ENCODE data around the gene TPP2.

TPP2 gene

DNA sequence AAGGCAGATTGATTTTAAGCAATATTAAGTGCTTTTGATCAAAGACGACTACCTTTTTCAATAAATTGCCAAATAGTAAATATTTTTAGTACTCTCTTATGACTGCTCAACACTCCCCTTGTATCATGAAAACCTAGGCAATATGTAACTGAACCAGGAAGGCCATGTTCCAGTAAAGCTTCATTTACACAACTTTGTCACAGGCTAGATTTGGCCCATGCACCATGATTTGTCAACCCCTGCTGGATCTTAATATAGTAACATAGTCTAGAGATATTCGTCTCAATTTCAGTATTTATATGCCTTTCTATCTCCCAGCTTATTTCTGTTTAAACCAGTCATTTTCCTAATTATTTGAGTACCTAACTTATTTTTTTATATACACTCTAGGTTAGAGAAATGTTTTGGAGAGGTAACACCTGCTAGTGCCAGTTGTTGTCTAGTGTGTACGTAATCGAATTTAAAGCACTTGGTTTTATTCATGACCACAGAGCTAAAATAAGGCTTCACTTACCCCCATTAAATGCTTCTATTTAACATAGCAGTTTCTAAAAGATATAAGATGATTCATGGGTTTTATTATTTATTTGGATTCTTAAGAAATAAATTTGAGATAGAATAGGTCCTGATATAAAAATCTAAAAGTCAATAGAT lies 21.0 kb downstream of the TPP2 start:
- TF ChIP-seq, protein P1, sequence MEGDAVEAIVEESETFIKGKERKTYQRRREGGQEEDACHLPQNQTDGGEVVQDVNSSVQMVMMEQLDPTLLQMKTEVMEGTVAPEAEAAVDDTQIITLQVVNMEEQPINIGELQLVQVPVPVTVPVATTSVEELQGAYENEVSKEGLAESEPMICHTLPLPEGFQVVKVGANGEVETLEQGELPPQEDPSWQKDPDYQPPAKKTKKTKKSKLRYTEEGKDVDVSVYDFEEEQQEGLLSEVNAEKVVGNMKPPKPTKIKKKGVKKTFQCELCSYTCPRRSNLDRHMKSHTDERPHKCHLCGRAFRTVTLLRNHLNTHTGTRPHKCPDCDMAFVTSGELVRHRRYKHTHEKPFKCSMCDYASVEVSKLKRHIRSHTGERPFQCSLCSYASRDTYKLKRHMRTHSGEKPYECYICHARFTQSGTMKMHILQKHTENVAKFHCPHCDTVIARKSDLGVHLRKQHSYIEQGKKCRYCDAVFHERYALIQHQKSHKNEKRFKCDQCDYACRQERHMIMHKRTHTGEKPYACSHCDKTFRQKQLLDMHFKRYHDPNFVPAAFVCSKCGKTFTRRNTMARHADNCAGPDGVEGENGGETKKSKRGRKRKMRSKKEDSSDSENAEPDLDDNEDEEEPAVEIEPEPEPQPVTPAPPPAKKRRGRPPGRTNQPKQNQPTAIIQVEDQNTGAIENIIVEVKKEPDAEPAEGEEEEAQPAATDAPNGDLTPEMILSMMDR (IDR thresholded peaks at IDR 0.05) = no peak

DNA sequence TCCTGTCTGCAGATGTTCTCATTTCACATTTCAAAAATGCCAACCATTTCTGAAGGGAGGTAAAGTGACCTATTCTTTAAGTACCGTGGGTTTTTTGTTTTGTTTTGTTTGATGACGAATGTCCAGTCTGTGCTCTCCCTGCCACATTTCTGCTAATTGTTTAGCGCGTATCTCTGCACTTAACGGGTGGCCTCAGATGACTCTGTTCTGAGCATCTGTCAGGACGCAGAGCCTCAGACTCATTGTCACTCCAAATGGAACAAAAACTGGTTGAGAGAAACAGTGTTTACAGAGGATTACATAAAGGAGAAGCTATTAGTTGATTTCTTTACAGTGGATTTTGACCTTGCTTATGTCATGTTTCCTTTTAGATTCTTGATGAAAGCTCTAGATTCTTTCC lies 23.7 kb downstream of the TPP2 start:
- TF ChIP-seq, protein P1 (IDR thresholded peaks at IDR 0.05) = no peak

DNA sequence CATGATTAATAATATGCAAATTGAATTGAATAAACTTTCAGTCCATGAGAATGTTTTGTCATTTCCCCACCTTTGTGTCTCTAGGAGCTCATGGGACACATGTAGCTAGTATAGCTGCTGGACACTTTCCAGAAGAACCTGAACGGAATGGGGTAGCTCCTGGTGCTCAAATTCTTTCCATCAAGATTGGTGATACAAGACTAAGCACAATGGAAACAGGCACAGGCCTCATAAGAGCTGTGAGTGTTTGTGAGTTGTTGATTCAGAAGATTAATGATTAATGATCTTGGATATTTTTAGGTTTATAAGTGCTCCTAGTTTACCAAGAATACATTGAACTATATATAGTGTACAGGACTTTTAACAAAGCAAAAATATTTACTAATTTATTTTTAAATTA lies 30.1 kb downstream of the TPP2 start:
- TF ChIP-seq, protein P1 (IDR thresholded peaks at IDR 0.05) = no peak

DNA sequence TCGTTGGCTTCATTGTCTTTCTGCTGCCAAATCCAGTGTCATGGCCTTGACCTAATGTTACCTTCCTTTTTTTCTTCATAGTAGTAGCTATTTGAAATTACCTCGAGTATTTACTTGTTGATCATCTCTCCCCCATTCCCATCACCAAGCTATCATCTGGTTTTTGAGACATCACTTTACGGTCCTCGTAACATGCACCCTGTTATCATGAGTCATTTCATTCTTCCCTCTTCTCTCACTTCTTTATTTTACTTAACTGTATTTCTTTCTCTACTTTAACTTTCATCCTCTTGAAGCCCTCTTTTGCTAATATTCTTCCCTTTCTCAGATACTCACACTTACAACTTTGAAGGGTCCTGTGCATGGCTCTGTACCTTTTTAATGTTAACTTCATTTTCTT lies 31.8 kb downstream of the TPP2 start:
- TF ChIP-seq, protein P1 (IDR thresholded peaks at IDR 0.05) = no peak

DNA sequence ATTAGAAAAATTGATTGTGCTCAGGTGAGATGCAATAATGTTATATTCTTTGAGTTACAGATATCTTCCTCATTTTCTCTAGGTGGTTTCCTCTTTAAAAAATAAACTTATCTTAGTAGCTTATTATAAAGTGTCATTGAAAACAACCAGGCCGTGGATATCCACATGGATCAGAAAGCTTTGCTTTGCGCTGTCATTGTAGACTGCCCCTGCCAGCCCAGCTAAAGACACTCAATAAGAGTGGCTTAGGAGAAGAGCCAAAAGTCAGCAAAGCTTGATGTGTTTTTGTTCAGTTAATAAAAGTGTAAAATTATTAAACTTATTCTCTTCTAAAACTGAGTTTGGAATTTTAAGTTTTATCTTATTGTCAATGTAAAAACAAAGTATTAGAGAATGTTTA lies 34.4 kb downstream of the TPP2 start:
- TF ChIP-seq, protein P1 (IDR thresholded peaks at IDR 0.05) = no peak

DNA sequence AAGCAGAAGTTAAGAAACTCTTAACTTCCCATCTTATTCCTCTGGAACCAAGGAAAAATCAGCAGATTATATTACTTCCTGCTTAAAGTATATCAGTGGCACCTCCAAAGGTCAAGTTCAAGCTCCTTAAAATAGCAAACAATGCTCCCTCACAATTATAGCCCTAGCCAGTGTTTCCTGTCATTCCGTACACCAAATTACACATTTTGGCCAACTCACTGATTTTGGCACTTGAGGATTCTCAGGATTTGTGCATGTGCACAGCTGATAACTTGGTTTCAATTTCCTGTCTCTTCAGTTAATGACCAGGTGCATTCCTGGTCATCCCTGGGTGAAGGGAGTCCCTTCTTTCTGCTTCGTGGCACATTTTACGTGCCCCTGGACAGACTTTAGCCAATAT lies 42.0 kb downstream of the TPP2 start:
- TF ChIP-seq, protein P1 (IDR thresholded peaks at IDR 0.05) = no peak

DNA sequence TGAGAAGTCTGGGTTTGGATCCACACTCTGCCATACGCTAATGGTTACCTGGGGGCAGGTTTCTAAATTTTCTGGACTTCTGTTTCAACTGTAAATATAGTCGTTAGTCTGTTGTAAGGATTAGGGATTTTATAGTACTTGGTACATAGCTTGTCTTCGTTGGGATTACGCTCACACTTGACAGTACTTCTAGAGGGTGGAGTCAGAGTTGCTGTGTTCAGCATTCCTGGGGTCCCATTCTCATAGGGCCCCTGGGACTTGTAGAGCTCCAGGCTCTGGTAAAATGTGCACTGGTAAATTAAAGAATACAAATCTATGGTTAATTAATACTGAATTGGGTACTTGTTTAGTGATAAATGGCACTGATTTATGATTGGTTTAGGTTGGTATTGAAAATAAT lies 45.2 kb downstream of the TPP2 start:
- TF ChIP-seq, protein P1 (IDR thresholded peaks at IDR 0.05) = no peak

DNA sequence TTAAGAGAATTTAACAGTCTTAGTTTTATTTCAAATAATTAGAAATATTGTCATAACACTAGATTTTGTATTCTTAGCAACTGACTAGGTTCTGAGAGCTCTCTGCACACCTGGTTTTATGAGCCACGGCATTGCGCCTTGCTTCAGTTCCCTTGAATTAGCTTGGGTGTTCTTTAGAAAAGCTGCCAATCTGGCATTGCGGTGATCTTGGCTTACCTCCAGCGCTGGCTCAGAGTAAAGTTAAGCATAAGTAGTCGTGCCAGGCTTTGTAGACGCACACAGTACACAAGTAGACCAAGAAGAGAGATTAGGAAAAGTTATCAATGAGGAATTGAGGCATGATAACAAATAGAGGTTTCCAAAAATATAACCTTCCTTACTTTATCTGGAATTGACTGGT lies 45.7 kb downstream of the TPP2 start:
- TF ChIP-seq, protein P1 (IDR thresholded peaks at IDR 0.05) = no peak
